GM12878 (cell line): ENCODE measurements around the gene HIVEP1. TPM values are rescaled to one million over a fixed set of nuclear protein-coding genes. Genes with fewer than 3 reads are reported as not detected.
A peak's percentile ranks its signal among the peaks of the same experiment; 100 is the strongest.

Source experiments
- ASH2L ChIP-seq: fragments of 300-600, 200-600 bp; sonication (generic); IDR thresholded peaks from 2 replicates; pipeline ENCODE4 v1.6.1; 2017; ENCODE audit warnings: low read depth, mild to moderate bottlenecking, borderline replicate concordance
- BHLHE40 ChIP-seq, 2 experiments: fragments of 450-650 bp in 1 of 2; IDR thresholded peaks; 2 replicates each; pipeline ENCODE4 v1.6.1; 2011 to 2017; ENCODE audit warnings: low read depth in 2 of 2, borderline replicate concordance in 1 of 2, improper control_type of control experiment in 1 of 2, low read length in 1 of 2, mild to moderate bottlenecking in 1 of 2
- EP300 ChIP-seq, 2 experiments: fragments of 150-350 bp in 1 of 2; IDR thresholded peaks; 2 replicates each; pipeline ENCODE4 v1.6.1; 2011 to 2012; ENCODE audit warnings: low read depth in 2 of 2, low read length in 2 of 2, borderline replicate concordance in 1 of 2, improper control_type of control experiment in 1 of 2, inconsistent platforms in 1 of 2; ENCODE audit not compliant: control insufficient read depth in 1 of 2
- EZH2 ChIP-seq: IDR thresholded peaks from 2 replicates; pipeline ENCODE4 v1.6.1; 2012; ENCODE audit warnings: low read depth, mild to moderate bottlenecking, control low read depth, inconsistent platforms, low read length, borderline replicate concordance; ENCODE audit not compliant: control insufficient read depth
- IKZF2 ChIP-seq, 2 experiments: fragments of 450-650 bp; IDR thresholded peaks; 2 replicates each; pipeline ENCODE4 v1.6.1; 2017; ENCODE audit warnings: mild to moderate bottlenecking in 2 of 2, moderate library complexity in 2 of 2
- LARP7 ChIP-seq: fragments of 450-650 bp; IDR thresholded peaks from 2 replicates; pipeline ENCODE4 v1.6.1; 2017; ENCODE audit warnings: mild to moderate bottlenecking
- NR2C2 ChIP-seq: IDR thresholded peaks from 2 replicates; pipeline ENCODE4 v1.6.1; 2011; ENCODE audit warnings: borderline replicate concordance, low read depth; ENCODE audit not compliant: control insufficient read depth, insufficient read length
- PAX8 ChIP-seq: fragments of 450-650 bp; IDR thresholded peaks from 2 replicates; pipeline ENCODE4 v1.6.1; 2017; ENCODE audit warnings: mild to moderate bottlenecking, moderate library complexity
- POLR2AphosphoS2 ChIP-seq: IDR thresholded peaks from 2 replicates; pipeline ENCODE4 v1.6.1; 2011; ENCODE audit warnings: low read depth, mild to moderate bottlenecking, low read length, improper control_type of control experiment, moderate library complexity
- POLR2AphosphoS5 ChIP-seq: IDR thresholded peaks from 2 replicates; pipeline ENCODE4 v1.6.1; 2011; ENCODE audit warnings: mild to moderate bottlenecking, low read length, inconsistent platforms
- RAD21 ChIP-seq: IDR thresholded peaks from 2 replicates; pipeline ENCODE4 v1.6.1; 2011; ENCODE audit warnings: mild to moderate bottlenecking, low read depth, low read length, moderate library complexity; ENCODE audit not compliant: insufficient read depth
- RBBP5 ChIP-seq: fragments of 200-600 bp; sonication (generic); conservative IDR thresholded peaks from 2 replicates; pipeline ENCODE4 v1.6.1; 2016
- RUNX3 ChIP-seq: IDR thresholded peaks from 2 replicates; pipeline ENCODE4 v1.6.1; 2012; ENCODE audit warnings: low read length, inconsistent platforms
- SMARCA5 ChIP-seq: fragments of 450-650 bp; IDR thresholded peaks from 2 replicates; pipeline ENCODE4 v1.6.1; 2017; ENCODE audit warnings: mild to moderate bottlenecking
- polyA plus RNA-seq, 11 experiments: library from polyadenylated mRNA; depleted of rRNA in 4 of 11; unstranded in 6 of 11; stranded (reverse) in 5 of 11; fragments of >200 nt; fragmentation: Nextera tagmentation in 4 of 11; fragmentation: Illumina TruSeq in 1 of 11; extraction: Ambion mirVana in 4 of 11; extraction: Trizol in 1 of 11; gene quantifications; 1 replicate in 1 of 11; 2 replicates in 10 of 11; pipeline versions ENCODE4 v1.2.1 to v1.2.3, GENCODE V29; 2011 to 2016; ENCODE audit warnings: inconsistent platforms in 2 of 11, missing spikeins in 2 of 11, low read depth in 1 of 11
- total RNA-seq, 4 experiments: library from RNA; depleted of rRNA in 3 of 4; stranded (reverse); fragments of >200 nt in 3 of 4; fragmentation: Illumina TruSeq in 1 of 4; extraction: Trizol in 1 of 4; gene quantifications; 2 replicates each; pipeline versions ENCODE4 v1.2.1 to v1.2.3, GENCODE V29; 2013 to 2021
- TF ChIP-seq, protein P1 (sequence below): IDR thresholded peaks from 2 replicates; pipeline ENCODE4 v1.6.1; 2012; ENCODE audit warnings: low read depth, low read length, improper control_type of control experiment
- TF ChIP-seq, protein P2 (sequence below): IDR thresholded peaks from 2 replicates; pipeline ENCODE4 v1.6.1; 2011; ENCODE audit warnings: mild to moderate bottlenecking, low read depth, low read length, moderate library complexity; ENCODE audit not compliant: insufficient replicate concordance
- TF ChIP-seq, protein P3 (sequence below): fragments of 450-650 bp; IDR thresholded peaks from 2 replicates; pipeline ENCODE4 v1.6.1; 2017; ENCODE audit warnings: mild to moderate bottlenecking, moderate library complexity
- TF ChIP-seq, protein P4 (sequence below): fragments of 450-650 bp; IDR thresholded peaks from 2 replicates; pipeline ENCODE4 v1.6.1; 2017; ENCODE audit warnings: borderline replicate concordance
- TF ChIP-seq, protein P5 (sequence below): IDR thresholded peaks from 2 replicates; pipeline ENCODE4 v1.6.1; 2011; ENCODE audit warnings: borderline replicate concordance, low read depth, mild to moderate bottlenecking, moderate library complexity, mixed read lengths, low read length; ENCODE audit not compliant: insufficient read depth; ENCODE audit errors: extremely low read length

HIVEP1 gene
- total and polyA plus RNA-seq, 10 of the 15 experiments (the other 5 are each of a cell fraction or from before 2014, with no cell fraction given), result 4.3 to 37.5 (median 21.6) TPM

DNA sequence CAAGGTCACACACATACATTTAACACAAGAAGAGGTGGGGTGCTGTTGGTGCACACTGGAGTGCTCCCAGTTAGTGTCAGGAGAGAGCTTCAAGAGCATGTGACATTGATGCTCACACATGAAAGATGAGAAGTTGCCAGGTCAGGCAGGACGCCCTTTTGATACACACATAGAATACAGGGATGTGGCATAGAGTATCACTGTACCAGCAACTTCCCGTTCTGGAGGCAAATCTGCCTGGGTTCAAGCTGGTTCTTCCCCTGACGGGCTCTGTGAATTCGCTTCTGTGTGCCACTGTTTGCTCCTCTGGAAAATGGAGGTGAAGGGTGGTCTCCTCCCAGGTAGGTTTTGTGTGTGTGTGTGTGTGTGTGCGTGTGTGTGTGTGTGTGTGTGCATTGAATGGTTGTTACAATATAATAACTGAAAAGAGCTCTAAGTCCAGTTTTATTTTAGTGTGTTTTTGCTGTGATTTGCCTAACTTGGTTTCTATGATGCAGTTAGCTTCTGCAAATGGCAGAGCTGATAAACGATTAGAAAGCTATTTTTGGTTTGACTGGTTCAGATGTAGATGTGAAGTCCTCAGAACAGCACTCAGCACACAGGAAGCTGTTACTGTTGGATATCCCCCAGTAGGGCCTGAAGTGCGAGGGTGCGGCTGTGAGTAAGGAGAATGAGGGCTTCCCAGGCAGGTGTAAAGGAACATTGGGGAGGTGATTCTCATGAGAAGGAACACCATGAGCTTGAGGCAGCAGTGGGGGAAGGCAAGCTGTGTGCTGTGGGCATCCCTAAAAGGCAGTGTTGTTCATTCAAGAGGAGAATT lies 53.4 kb downstream of the HIVEP1 start (continued):
- TF ChIP-seq POLR2AphosphoS5, result peak; percentile 79
- TF ChIP-seq ASH2L, result no peak
- peak in 1 of 2 experiments; percentile 32; a peak in 1 of 4 replicates for TF ChIP-seq BHLHE40 (IDR thresholded peaks at IDR 0.05; ENCODE audit: borderline replicate concordance in 1 of 2, low read depth in 2 of 2, low read length in 1 of 2)
- TF ChIP-seq IKZF2 (IDR thresholded peaks at IDR 0.05), result peak; percentile 60 to 70
- TF ChIP-seq SMARCA5, result no peak
- TF ChIP-seq, protein P1, sequence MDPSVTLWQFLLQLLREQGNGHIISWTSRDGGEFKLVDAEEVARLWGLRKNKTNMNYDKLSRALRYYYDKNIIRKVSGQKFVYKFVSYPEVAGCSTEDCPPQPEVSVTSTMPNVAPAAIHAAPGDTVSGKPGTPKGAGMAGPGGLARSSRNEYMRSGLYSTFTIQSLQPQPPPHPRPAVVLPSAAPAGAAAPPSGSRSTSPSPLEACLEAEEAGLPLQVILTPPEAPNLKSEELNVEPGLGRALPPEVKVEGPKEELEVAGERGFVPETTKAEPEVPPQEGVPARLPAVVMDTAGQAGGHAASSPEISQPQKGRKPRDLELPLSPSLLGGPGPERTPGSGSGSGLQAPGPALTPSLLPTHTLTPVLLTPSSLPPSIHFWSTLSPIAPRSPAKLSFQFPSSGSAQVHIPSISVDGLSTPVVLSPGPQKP, result no peak
- no peak for TF ChIP-seq POLR2AphosphoS2
- TF ChIP-seq RAD21, result 0 out of 2 replicates have a peak, but pooled peaks have one; percentile 9
- TF ChIP-seq, protein P2, sequence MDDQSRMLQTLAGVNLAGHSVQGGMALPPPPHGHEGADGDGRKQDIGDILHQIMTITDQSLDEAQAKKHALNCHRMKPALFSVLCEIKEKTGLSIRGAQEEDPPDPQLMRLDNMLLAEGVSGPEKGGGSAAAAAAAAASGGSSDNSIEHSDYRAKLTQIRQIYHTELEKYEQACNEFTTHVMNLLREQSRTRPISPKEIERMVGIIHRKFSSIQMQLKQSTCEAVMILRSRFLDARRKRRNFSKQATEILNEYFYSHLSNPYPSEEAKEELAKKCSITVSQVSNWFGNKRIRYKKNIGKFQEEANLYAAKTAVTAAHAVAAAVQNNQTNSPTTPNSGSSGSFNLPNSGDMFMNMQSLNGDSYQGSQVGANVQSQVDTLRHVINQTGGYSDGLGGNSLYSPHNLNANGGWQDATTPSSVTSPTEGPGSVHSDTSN, result no peak
- TF ChIP-seq RBBP5, result no peak
- no peak for TF ChIP-seq LARP7
- TF ChIP-seq, protein P3, sequence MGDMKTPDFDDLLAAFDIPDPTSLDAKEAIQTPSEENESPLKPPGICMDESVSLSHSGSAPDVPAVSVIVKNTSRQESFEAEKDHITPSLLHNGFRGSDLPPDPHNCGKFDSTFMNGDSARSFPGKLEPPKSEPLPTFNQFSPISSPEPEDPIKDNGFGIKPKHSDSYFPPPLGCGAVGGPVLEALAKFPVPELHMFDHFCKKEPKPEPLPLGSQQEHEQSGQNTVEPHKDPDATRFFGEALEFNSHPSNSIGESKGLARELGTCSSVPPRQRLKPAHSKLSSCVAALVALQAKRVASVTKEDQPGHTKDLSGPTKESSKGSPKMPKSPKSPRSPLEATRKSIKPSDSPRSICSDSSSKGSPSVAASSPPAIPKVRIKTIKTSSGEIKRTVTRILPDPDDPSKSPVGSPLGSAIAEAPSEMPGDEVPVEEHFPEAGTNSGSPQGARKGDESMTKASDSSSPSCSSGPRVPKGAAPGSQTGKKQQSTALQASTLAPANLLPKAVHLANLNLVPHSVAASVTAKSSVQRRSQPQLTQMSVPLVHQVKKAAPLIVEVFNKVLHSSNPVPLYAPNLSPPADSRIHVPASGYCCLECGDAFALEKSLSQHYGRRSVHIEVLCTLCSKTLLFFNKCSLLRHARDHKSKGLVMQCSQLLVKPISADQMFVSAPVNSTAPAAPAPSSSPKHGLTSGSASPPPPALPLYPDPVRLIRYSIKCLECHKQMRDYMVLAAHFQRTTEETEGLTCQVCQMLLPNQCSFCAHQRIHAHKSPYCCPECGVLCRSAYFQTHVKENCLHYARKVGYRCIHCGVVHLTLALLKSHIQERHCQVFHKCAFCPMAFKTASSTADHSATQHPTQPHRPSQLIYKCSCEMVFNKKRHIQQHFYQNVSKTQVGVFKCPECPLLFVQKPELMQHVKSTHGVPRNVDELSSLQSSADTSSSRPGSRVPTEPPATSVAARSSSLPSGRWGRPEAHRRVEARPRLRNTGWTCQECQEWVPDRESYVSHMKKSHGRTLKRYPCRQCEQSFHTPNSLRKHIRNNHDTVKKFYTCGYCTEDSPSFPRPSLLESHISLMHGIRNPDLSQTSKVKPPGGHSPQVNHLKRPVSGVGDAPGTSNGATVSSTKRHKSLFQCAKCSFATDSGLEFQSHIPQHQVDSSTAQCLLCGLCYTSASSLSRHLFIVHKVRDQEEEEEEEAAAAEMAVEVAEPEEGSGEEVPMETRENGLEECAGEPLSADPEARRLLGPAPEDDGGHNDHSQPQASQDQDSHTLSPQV, result no peak; the same call in 1 of the 2 replicates
- no peak; the same call in 1 of the 2 replicates for TF ChIP-seq RUNX3
- TF ChIP-seq, protein P4, sequence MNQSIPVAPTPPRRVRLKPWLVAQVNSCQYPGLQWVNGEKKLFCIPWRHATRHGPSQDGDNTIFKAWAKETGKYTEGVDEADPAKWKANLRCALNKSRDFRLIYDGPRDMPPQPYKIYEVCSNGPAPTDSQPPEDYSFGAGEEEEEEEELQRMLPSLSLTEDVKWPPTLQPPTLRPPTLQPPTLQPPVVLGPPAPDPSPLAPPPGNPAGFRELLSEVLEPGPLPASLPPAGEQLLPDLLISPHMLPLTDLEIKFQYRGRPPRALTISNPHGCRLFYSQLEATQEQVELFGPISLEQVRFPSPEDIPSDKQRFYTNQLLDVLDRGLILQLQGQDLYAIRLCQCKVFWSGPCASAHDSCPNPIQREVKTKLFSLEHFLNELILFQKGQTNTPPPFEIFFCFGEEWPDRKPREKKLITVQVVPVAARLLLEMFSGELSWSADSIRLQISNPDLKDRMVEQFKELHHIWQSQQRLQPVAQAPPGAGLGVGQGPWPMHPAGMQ, result no peak
- no peak for TF ChIP-seq PAX8
- no peak for TF ChIP-seq NR2C2
- TF ChIP-seq EZH2, result no peak
- peak; percentile 73 to 76; a peak in 2 of 4 replicates for TF ChIP-seq EP300 (IDR thresholded peaks at IDR 0.05; ENCODE audit: borderline replicate concordance in 1 of 2, control insufficient read depth in 1 of 2, low read depth in 2 of 2, low read length in 2 of 2)
- TF ChIP-seq, protein P5, sequence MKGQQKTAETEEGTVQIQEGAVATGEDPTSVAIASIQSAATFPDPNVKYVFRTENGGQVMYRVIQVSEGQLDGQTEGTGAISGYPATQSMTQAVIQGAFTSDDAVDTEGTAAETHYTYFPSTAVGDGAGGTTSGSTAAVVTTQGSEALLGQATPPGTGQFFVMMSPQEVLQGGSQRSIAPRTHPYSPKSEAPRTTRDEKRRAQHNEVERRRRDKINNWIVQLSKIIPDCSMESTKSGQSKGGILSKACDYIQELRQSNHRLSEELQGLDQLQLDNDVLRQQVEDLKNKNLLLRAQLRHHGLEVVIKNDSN, result no peak
